Fibroblast of villous mesenchyme (primary cell): ENCODE measurements around the gene CLDN18. TPM values are rescaled to one million over a fixed set of nuclear protein-coding genes. Genes with fewer than 3 reads are reported as not detected.
A peak's percentile ranks its signal among the peaks of the same experiment; 100 is the strongest.

Experiments
- DNase-seq: peaks from one replicate; pipeline ENCODE4 v3.0.0-alpha.2; 2010; ENCODE audit warnings: low read depth
- H3K4me3 ChIP-seq: 2 replicates; pipeline ENCODE4 v1.5.1; 2011; ENCODE audit warnings: low read depth, mild to moderate bottlenecking, low read length
- total RNA-seq: library from RNA; depleted of rRNA; stranded (reverse); fragments of >200 nt; gene quantifications from 2 replicates; pipeline ENCODE4 v1.2.3, GENCODE V29; 2012
- TF ChIP-seq, protein P1 (sequence below): IDR thresholded peaks from 2 replicates; pipeline ENCODE4 v1.5.1; 2012; ENCODE audit warnings: low read depth, mild to moderate bottlenecking, low read length; ENCODE audit not compliant: insufficient read depth

Gene CLDN18
- total RNA-seq, 1 donor: not detected

DNA sequence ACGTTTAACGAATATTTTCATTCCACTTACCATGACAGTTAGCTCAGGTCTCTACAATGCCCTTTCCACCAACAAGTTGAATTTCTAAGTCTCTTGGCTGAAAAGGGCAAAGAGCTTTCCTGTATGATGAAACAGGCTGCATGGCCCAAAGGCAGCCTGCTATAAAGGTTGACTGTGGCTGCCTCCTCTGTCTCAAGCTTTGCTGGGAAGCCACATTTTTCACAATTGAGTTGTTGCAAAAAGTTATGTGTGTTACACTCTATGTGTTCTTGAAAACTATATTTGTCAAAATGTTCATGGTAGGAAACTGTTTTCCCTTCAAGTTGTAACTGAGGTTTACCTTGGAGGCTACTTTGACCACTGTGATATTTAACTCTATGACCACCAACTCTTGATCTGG lies 56.0 kb downstream of the CLDN18 start:
- TF ChIP-seq, protein P1, sequence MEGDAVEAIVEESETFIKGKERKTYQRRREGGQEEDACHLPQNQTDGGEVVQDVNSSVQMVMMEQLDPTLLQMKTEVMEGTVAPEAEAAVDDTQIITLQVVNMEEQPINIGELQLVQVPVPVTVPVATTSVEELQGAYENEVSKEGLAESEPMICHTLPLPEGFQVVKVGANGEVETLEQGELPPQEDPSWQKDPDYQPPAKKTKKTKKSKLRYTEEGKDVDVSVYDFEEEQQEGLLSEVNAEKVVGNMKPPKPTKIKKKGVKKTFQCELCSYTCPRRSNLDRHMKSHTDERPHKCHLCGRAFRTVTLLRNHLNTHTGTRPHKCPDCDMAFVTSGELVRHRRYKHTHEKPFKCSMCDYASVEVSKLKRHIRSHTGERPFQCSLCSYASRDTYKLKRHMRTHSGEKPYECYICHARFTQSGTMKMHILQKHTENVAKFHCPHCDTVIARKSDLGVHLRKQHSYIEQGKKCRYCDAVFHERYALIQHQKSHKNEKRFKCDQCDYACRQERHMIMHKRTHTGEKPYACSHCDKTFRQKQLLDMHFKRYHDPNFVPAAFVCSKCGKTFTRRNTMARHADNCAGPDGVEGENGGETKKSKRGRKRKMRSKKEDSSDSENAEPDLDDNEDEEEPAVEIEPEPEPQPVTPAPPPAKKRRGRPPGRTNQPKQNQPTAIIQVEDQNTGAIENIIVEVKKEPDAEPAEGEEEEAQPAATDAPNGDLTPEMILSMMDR: no peak

DNA sequence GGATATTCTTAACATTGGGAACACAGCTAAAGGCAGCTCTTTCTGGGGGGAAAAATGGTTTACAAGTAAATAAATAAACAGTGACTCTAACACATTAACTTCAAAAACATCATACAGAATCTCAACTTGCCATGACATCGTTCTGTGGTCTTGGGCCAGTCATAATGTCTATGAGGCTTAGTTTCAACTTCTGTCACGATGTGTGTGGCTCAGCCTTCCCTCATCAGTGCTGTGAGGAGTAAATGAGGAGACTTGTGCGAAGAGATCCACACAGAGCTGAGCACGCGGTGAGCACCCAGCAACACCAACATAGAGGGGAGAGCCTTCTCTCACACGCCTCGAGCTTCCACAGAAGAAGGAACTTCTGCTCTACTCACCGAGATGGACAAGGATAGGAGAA lies 56.4 kb downstream of the CLDN18 start:
- DNase-seq: no peak
- TF ChIP-seq, protein P1: no peak
- no peak overlapping the region for H3K4me3 ChIP-seq

More for the DNA sequence above, 56.0 kb downstream of the CLDN18 start:
- DNase-seq: no peak
- no peak overlapping the region for H3K4me3 ChIP-seq

DNA sequence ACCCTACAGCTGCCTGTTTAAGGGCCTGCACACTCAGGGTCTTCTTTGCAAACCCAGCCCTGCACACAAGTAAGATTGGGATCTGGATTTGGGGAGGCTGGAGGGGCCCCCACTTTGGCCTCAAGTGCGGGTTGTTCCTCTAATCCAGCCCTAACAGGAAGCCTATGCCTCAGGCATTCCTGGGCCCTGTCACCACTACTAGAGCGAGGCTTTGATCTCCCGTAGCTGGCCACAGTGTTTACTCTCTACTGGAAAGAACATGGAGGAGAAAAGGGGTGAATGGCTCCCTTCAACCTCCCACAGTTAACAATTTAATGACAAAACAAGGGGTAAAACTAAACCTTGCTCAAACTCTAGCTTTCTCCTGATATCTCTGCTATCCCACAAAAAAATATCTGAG lies 57.0 kb downstream of the CLDN18 start:
- no peak for DNase-seq
- TF ChIP-seq, protein P1: no peak
- no peak overlapping the region for H3K4me3 ChIP-seq

DNA sequence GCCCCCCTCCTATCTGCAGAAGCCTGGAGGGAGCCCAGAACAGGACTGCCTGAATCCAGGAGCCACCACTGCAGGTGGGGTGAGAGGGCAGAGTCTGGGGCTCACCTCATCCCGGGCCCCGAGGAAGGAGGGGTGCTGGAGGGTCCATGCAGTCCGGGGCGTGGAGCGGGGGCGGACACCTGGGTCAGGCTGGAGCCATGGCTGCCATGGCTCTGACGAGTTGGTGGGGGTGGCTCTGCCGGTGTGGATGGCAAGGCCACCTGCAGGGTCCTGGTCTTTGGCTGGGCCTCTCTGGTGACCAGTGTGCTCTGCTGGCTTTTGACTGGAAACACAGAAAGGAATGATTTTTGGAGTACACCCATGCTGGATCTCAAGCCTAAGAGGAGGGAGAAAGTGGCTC lies 58.1 kb downstream of the CLDN18 start:
- TF ChIP-seq, protein P1: no peak
- H3K4me3 ChIP-seq: no peak overlapping the region
- DNase-seq: no peak

DNA sequence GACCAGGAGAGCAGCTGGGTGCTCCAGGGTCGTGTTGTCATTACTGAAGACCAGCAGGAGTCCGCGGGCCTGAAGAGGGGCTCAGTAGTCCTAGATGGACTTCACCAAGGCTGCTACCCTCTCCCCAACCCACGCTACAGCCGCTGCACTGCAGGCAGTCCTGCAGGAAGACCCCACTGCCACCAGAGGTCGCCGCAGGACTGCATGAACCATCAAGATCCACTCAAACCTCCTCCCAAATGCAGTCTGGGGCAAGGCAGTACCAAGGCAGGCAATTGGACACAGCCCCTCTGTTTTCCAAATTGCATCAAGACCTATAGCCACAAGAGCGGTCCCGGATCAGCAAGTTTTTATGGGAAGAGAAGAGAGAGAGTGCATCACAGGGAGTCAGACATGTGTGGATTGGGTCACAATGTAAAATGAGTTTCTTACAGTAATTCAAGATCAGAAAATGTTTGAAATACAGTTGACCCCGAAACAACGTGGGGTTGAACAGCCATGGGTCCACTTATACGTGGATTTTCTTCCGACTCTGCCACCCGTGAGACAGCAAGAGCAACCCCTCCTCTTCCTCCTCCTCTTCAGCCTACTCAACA lies 58.7 kb downstream of the CLDN18 start:
- DNase-seq: peak; percentile 84
- TF ChIP-seq, protein P1: peak; percentile 99
- no peak overlapping the region for H3K4me3 ChIP-seq

DNA sequence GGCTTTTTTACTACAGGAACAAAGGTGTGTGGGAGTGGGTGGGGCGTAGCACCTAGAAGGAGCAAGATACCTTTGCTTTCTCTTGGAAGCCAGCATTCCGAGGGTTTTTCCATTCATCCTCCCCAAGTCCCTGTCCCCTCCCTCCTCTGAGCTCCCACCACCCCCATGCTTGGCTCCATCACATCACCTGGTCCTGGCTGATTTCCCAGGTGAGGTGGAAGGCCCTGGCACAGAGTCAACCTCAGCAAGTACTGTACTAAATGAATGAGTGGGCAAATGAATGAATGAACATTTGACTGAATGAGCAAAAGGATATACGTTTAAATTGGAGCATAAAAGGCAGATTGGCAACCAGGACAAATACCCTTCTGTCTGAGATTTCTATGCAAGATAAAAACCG lies 60.0 kb downstream of the CLDN18 start:
- TF ChIP-seq, protein P1: no peak
- H3K4me3 ChIP-seq: no peak overlapping the region
- no peak for DNase-seq

DNA sequence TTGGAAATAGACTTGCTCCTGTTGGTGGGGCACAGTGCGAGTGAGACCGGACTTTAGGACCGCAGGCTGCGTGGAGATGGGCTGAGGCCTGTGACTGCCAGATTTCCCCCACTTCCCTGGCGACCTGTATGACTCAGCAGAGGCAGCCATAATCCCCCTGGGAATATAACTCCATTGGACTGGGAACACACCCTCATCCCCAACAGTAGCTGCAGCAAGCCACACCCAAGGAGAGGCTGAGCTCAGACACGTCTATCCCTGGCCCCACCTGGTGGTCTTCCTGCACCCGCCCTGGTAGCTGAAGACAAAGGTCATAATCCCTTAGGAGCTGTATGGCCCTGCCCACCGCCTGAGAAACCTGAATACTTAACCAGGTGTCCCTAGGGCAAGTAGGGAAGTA lies 62.8 kb downstream of the CLDN18 start:
- TF ChIP-seq, protein P1: no peak
- no peak for DNase-seq
- no peak overlapping the region for H3K4me3 ChIP-seq
